Subcutaneous adipose tissue (tissue), 4 donors: ENCODE results near the gene SLC27A6. TPM values are rescaled to one million over a fixed set of nuclear protein-coding genes. Genes with fewer than 3 reads are reported as not detected.

Source experiments
- CTCF ChIP-seq: fragments of 450-650 bp; IDR thresholded peaks from one replicate; pipeline ENCODE4 v1.5.1; 2016; ENCODE audit warnings: low read depth, mild to moderate bottlenecking, control low read depth, antibody characterized with exemption, moderate library complexity
- total RNA-seq, 4 donors: library from RNA; depleted of rRNA; stranded (reverse); fragments of >200 nt; gene quantifications; one replicate each; pipeline ENCODE4 v1.1.0, GENCODE V29; 2016

SLC27A6 gene
- total RNA-seq, 4 donors from 2014 or later = 0.44 to 0.51 TPM; not detected in 2

DNA sequence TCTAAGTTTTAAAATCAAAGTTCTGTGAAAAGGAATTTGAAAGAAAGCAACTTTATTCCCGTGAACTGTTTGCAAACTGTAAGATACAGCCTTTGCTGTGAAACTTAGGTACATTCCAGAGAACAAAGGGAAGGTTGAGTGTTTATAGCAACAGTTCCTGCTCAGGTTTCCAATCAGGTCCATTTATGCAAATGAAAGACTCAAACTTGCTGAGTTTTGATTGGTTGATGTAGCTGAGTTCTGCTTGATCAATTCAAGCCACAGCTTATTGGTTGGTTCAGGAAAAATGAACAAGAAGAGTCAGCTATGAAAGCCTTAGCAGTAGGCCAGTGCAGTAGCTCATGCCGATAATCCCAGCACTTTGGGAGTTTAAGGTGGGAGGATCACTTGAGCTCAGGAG, 37.9 kb downstream of the SLC27A6 start:
- no peak for TF ChIP-seq CTCF

DNA sequence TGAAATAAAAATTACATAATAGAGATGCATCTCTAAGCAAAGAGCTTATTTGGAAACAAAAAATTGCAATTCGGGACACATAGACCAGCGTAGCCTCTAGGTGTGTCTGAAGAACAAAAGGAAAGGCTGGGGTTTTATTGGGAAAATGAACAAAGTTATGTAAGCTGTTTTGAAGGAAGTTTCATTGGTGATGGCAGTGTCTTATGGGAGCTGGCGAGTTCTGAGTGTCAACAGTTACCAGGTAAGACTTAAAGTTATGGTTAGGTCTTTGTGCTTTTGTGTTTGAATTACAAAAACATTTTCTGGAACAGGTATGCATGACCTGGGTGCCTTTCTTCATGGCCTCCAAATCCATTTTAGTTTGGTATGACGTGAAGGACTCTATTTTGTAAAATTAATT, 48.9 kb downstream of the SLC27A6 start:
- TF ChIP-seq CTCF = no peak

GRCh38 chr5:129018837-129019236, 53.5 kb downstream of the SLC27A6 start:
- TF ChIP-seq CTCF = no peak

GRCh38 chr5:129019401-129019908, 54.2 kb downstream of the SLC27A6 start:
- TF ChIP-seq CTCF = no peak

DNA sequence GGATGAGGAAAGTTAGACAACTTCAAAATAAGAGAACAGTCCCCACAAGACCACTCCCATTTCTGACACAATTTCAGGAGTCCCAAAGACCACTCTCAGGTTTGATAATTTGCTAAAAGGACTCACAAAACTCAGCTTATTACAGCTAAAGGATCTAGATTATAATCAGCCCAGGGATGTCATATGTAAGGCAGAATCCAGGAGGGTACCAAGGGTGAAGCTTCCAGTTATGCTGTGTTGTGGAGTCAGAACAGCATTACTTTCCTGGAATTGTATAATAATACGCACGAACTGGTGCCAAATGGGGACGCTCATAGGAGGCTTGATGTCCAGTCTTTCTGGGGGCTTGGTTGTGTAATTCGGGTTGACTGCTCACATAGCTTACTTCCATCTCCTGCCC, 55.4 kb downstream of the SLC27A6 start:
- TF ChIP-seq CTCF = no peak

DNA sequence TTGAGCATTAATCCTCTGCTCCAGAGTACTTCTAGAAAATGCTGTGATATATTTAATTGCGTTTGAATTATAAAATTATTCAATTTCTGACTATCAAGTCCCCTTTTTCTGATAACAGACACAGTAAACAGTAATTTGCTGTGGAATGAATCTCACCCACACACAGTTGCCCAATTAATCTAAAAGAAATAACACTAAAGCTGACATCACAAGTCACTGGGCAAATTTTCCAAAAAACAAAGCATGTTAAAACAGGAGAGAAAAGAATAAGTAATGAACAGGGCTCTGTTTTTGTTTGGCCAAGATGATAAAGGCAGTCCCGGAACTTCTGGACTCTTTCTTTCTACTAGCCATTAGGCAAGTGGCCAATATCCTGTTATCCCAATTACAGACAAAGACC, 56.5 kb downstream of the SLC27A6 start:
- TF ChIP-seq CTCF = no peak

DNA sequence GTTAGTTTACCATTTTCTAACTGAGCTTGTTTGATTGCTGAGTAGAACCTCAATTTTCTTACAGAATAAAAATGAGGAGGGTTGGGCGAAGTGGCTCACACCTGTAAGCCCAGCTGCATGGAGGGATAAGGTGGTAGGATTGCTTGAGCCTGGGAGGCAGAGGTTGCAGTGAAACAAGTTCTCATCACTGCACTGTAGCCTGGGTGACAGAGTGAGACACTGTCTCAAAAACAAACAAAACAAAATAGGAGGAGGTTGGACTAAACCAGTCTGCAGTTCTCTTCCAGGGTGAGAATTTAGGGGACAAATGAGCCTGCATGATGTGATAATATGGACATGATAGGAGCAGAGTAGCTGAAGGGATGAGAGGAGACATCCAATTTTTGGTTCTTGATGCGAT, 57.3 kb downstream of the SLC27A6 start:
- TF ChIP-seq CTCF = no peak

- no peak for TF ChIP-seq CTCF
Observed at GRCh38 chr5:129027260-129027659, 62.0 kb downstream of the SLC27A6 start.
